HG02840 (cell line): Measurements from ENCODE around the gene TMED1.

Source experiments
- ATAC-seq: cut with Tn5 transposase; IDR thresholded peaks from one replicate; pipeline ENCODE4 v1.9.1; 2021; ENCODE audit warnings: mild to moderate bottlenecking, moderate library complexity, moderate number of reproducible peaks; ENCODE audit not compliant: unreplicated experiment, low FRiP score

Gene TMED1

DNA sequence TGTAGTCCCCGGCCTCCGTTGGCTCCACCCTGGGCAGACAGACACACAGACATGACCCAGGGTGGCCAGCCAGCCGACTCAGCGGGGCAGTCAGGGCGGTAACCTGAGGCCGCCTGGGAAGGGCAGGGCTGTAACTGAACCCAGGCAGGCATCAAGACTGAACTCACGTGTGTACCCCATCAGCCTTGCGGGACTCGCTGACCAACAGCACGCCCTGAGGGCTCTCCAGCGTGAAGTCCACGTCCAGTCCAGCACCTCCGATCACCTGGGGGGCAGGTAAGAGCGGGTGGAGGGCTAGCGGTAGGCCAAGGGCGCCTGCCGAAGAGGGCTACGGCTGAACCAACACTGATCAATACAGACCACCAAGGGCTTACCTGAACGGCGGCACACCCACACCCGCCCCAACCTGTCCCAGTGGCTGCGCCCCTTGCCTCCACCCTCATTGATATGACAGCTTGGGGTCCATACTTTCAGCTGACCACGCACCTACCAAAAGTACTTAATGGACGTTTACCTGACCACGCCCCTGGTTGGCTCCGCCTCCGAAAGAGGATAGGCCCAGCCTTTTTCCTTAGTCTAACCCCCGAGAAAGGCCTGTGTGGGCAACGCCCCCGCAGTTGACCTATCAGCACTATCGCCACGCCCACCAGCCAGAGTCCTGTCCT lies 791 bp downstream of the TMED1 start:
- no peak for ATAC-seq

DNA sequence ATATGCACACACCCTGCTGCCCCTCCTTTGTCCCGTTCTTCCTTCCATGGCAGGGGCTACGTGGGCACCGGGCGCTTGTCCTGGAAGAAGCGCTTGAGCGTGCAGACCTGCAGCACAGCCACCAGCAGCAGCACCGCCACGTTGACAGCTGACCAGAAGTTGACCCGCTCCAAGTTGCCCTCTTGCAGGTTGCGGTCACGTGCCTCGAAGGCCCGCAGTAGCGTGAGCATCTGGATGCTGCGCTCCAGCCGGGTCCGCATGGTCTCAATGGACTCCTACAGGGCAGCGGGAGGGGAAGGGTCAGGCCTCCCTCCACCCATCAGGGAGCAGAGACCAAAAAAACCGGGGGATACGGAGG lies 3.1 kb downstream of the TMED1 start:
- no peak for ATAC-seq

GRCh38 chr19:10831987-10832938 lies 3.7 kb downstream of the TMED1 start:
- ATAC-seq, result no peak

DNA sequence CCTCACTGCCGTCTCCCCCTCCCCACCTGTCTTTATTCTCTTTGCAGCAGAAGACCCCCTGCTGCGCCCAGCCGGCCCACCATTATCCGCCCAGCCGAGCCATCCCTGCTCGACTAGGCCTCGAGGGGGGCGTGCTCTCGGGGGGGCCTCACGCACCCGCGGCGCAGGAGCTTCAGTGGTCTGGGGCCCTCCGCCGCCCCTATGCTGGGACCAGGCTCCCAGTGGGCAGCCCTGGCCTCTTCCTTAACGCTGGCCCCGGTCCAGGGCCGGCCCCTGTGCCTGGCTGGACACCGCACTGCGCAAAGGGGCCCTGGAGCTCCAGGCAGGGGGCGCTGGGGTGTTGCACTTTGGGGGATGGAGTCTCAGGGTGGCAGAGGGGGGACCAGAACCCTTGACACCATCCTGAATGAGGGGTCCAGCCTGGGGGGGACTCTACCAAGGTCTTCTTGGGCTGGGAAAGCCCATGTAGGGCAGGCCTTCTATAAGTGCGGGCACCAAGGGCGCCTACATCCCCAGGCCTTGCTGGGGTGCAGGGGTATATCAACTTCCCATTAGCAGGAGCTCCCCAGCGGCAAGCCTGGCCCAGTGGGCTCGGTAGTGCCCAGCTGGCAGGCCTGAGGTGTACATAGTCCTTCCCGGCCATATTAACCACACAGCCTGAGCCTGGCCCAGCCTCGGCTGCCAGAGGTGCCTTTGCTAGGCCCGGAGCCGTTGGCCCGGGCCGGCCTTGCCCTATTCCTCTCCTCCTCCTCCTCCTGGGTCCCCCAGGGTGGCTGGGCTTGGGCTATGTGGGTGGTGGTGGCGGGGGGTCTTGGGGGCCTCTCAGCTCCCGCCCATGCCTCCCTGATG lies 4.9 kb downstream of the TMED1 start:
- ATAC-seq, result no peak

GRCh38 chr19:10830370-10830769 lies 5.6 kb downstream of the TMED1 start:
- no peak for ATAC-seq

- no peak for ATAC-seq
Measured at GRCh38 chr19:10829967-10830366, 6.0 kb downstream of the TMED1 start.

DNA sequence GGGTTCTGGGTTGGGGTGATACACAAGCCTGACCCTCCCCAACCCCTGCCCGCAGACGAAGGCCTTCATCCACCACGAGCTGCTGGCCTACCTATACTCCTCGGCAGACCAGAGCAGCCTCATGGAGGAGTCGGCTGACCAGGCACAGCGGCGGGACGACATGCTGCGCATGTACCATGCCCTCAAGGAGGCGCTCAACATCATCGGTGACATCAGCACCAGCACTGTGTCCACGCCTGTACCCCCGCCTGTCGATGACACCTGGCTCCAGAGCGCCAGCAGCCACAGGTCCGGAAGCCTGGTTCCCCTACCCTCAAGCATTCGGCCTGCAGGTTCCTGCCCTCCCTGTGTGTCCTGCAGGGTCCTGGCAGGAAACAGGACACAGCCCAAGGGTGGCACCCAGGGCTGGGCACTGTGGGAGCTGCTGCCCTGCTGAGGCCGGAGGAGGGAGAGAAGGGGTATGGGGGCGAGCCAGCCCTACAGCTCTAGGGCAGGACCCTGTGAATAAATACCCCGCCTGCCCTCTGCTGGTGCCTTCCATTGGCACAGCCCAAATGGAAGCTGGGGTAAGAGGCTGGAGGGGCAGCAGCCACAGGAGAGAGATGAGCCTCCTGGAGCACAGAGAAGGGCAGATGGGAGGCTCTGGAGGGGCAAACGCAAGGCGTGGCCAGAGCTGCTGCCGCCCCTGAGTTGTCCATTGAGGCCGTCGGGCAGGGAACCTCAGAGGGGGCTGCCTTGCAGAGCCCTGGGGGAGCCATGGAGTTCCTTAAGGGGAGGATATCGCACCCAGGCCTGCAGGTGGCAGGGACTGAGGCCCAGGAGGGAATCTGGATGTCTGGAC lies 6.8 kb downstream of the TMED1 start:
- ATAC-seq, result no peak

GRCh38 chr19:10826846-10827245 lies 9.2 kb downstream of the TMED1 start:
- ATAC-seq, result no peak

- ATAC-seq, result no peak
Measured at GRCh38 chr19:10826231-10826630, 9.8 kb downstream of the TMED1 start.

DNA sequence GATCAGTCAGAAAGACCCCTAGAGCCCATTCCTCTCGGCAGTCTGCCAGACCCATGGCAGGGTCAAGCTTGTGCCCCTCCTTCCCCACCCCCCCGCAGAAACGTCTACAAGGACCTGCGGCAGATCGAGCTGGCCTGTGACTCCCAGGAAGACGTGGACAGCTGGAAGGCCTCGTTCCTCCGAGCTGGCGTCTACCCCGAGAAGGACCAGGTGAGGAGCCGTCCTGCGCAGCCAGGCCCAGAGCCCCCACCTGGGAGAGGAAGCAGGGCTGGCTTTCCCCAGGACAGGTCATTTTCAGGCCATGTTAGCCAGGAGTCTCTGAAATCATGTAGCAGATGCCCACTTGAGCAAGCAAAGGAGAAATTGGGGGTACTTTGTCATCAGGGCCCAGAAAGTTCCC lies 12.3 kb downstream of the TMED1 start:
- ATAC-seq, result no peak

- no peak for ATAC-seq
Measured at GRCh38 chr19:10820173-10820572, 15.8 kb downstream of the TMED1 start.

DNA sequence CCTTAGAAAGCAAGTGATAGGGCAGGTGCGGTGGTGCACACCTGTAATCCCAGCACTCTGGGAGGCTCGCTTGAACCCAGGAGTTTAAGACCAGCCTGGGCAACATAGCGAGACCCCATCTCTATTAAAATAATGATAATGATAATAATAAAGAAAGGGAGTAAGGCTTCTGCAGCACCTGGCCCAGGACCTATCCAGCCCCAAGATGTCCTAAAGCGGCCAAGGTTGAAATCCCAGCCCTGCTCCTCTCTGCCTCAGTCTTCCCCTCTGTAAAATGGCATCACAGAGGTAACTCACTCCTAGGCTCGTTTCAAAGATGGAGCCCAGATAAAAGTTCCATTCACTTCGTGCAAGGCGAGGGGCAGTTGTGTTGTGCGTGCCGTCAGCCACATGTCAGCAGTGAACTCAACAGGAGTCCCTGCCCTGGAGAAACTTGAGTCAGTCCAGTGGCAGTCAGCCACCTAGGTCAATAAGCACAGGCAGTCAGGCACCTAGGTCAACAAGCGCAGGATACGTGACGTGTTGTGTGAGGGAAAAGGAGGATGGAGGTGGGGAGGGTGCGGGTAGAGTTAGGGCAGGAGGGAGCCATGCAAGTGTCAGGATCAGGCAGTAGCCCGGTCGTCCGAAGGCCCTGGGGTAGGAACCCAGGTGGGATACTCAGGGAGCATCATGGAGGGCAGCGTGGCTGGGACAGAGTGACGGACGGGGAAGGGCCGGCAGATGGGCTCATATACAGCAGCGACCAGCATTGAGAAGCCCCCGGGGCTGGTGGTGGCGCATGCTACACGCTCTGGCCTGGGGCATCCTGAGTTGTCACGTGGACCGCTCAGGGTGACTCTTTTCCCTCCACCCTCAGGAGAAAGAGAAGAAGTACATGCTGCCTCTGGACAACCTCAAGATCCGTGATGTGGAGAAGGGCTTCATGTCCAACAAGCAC lies 16.6 kb downstream of the TMED1 start:
- ATAC-seq, result no peak

- ATAC-seq, result no peak
Measured at GRCh38 chr19:10818301-10819123, 17.5 kb downstream of the TMED1 start.

DNA sequence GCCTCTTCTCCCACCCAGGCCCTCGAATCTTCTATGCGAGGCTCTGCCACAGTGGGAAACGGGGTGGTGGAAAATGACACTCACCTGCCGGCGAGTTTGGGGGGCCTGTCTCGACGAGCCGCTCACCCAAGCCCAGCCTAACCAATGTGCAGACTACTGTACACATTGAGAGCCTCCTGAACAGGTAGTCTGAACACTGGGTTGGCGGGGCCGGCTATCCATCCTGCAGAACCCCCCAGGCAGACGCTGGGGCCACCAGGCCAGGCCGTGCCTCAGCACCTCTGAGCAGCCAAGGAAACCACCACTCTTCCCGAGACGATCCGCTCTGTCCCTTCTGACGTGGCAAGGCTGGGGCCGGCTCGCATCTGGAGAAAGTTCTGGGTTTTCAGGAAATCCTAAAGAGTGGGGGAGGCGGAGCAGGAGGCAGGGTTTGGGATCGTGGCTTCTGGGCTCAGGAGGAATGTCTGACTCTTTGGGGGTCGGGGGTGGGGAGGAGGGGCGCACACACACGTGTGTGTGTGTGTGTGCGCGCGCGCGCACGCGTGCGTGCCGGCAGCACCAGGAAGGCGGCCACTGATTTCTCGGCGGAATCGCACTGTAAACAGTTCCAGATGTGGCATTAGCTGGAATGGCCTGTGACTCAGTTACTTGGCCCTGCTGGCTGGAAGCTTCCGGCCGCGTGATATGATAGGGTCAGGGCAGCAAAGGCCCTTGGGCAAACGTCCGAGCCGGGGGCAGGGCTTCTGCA lies 18.5 kb downstream of the TMED1 start:
- ATAC-seq, result no peak

- ATAC-seq, result no peak
Measured at GRCh38 chr19:10816691-10817090, 19.3 kb downstream of the TMED1 start.

DNA sequence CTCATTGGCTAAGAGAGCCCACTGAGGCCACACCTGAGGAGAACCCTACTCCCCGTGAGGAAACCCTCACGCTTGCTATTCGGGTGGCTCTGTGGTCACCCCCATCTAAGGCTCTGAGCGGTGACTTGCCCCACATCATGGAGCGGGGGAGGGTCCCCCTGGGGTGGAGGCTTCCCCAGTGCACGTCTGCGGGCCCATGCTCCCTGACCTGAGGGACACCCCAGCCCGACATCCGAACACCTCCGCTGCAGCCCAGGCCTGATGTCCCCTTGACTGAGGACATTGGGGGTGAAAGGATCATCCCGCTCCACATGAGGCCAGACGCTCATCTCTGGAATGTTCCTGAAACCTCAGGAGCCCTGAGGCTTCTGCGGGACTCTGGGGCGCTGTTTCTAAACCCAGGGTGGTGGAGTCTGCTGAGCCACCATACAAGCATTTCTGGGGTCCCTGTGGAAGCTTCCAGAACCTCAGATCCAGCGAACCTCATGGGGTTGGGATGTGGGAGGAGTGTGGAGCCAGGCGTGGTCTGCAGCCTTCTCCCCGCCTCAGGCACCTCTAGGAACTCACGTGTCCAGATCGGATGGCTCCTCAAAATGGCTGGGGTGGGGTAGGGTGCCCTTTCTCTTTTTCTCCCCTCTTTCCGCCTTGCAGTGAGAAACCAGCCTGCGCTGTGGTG lies 19.9 kb downstream of the TMED1 start:
- no peak for ATAC-seq

GRCh38 chr19:10815007-10815536 lies 20.9 kb downstream of the TMED1 start:
- ATAC-seq, result no peak
